ENCODE data around the gene TNFRSF21. TPM values are rescaled to one million over a fixed set of nuclear protein-coding genes. Genes with fewer than 3 reads are reported as not detected.
"Not testable (repeated sequence)": the region's sequence is repeated elsewhere in the genome, so short reads cannot be mapped to it uniquely, and the experiment has no call there.

TNFRSF21 gene
- total RNA-seq, 1 donor from 2014 or later, result 1.8 TPM

GRCh38 chr6:47229255-47229654 lies 80.5 kb downstream of the TNFRSF21 start:
- H3K27ac ChIP-seq, result no peak overlapping the region
- no peaks in the 10 kb centered on the region for H3K27me3 ChIP-seq
- intact Hi-C loops (cut with DNase I), result no loop called here
- H3K36me3 ChIP-seq, result no peaks in the 10 kb centered on the region
- TF ChIP-seq CTCF (IDR thresholded peaks at IDR 0.05), result no peak
- H3K9me3 ChIP-seq, result no peaks in the 10 kb centered on the region
- no peaks in the 10 kb centered on the region for H3K4me1 ChIP-seq
- no peak for DNase-seq (ENCODE audit: low spot score in 2 of 2)
- H3K4me3 ChIP-seq, result no peak overlapping the region

- H3K4me3 ChIP-seq; DNase-seq (ENCODE audit: low spot score in 2 of 2); H3K9me3 ChIP-seq; H3K27ac ChIP-seq; H3K36me3 ChIP-seq; H3K27me3 ChIP-seq; H3K4me1 ChIP-seq; intact Hi-C loops (cut with DNase I): not testable (repeated sequence)
These were observed 81.6 kb downstream of the TNFRSF21 start for GRCh38 chr6:47228093-47228492.

- H3K27ac ChIP-seq; H3K4me3 ChIP-seq; H3K27me3 ChIP-seq; intact Hi-C loops (cut with DNase I); H3K9me3 ChIP-seq; DNase-seq (ENCODE audit: low spot score in 2 of 2); H3K4me1 ChIP-seq; H3K36me3 ChIP-seq: not testable (repeated sequence)
These were observed 86.5 kb downstream of the TNFRSF21 start for GRCh38 chr6:47223251-47223650.

GRCh38 chr6:47221565-47221964 lies 88.1 kb downstream of the TNFRSF21 start:
- DNase-seq (ENCODE audit: low spot score in 2 of 2), result no peak
- no peaks in the 10 kb centered on the region for H3K27me3 ChIP-seq
- no peak for TF ChIP-seq CTCF (IDR thresholded peaks at IDR 0.05)
- no peaks in the 10 kb centered on the region for H3K36me3 ChIP-seq
- no peaks in the 10 kb centered on the region for H3K4me1 ChIP-seq
- intact Hi-C loops (cut with DNase I), result no loop called here
- H3K4me3 ChIP-seq, result no peak overlapping the region
- peaks cover 0 to 2% of the 10 kb centered on the region in 2 donors for H3K9me3 ChIP-seq
- no peak overlapping the region for H3K27ac ChIP-seq

- intact Hi-C loops (cut with DNase I), result no loop called here
- TF ChIP-seq CTCF (IDR thresholded peaks at IDR 0.05), result no peak
These were observed 100.1 kb downstream of the TNFRSF21 start for GRCh38 chr6:47209632-47210031.

GRCh38 chr6:47207261-47207660 lies 102.4 kb downstream of the TNFRSF21 start:
- DNase-seq (ENCODE audit: low spot score in 2 of 2), result no peak
- Histone ChIP-seq H3K4me3 (no peak overlapping the region), H3K27me3 (no peaks in the 10 kb centered on the region), H3K36me3 (no peaks in the 10 kb centered on the region), H3K4me1 (no peaks in the 10 kb centered on the region), H3K9me3 (no peaks in the 10 kb centered on the region), H3K27ac (no peak overlapping the region)
- intact Hi-C loops (cut with DNase I), result no loop called here
- TF ChIP-seq CTCF (IDR thresholded peaks at IDR 0.05), result no peak

More at GRCh38 chr6:47209632-47210031, 100.1 kb downstream of the TNFRSF21 start:
- no peak for DNase-seq (ENCODE audit: low spot score in 2 of 2)
- Histone ChIP-seq H3K4me1 (no peaks in the 10 kb centered on the region), H3K9me3 (peaks cover 0 to 2% of the 10 kb centered on the region in 2 donors), H3K27ac (no peak overlapping the region), H3K36me3 (no peaks in the 10 kb centered on the region), H3K27me3 (no peaks in the 10 kb centered on the region), H3K4me3 (no peak overlapping the region)

- Histone ChIP-seq H3K36me3 (no peaks in the 10 kb centered on the region), H3K27ac (no peak overlapping the region), H3K27me3 (no peaks in the 10 kb centered on the region), H3K4me3 (no peak overlapping the region), H3K4me1 (no peaks in the 10 kb centered on the region), H3K9me3 (no peaks in the 10 kb centered on the region)
- DNase-seq (ENCODE audit: low spot score in 2 of 2), result no peak
- TF ChIP-seq CTCF (IDR thresholded peaks at IDR 0.05), result no peak
- intact Hi-C loops (cut with DNase I), result no loop called here
These were observed 103.1 kb downstream of the TNFRSF21 start for GRCh38 chr6:47206626-47207025.

Data from ascending aorta (tissue), 2 donors.